Keratinocyte (primary cell): ENCODE results near the gene ARL9.

Experiments
- EZH2 ChIP-seq: IDR thresholded peaks from one replicate; pipeline ENCODE4 v1.6.1; 2012; ENCODE audit warnings: inconsistent platforms, mild to moderate bottlenecking, low read length, moderate library complexity
- TF ChIP-seq, protein P1 (sequence below), 3 experiments: IDR thresholded peaks in 1 of 3; conservative IDR thresholded peaks in 1 of 3; optimal IDR thresholded peaks in 1 of 3; 2 replicates in 2 of 3; 3 replicates in 1 of 3; pipeline versions ENCODE3 to v1.5.1; 2011; ENCODE audit warnings: low read length in 3 of 3, mild to moderate bottlenecking in 3 of 3, moderate library complexity in 2 of 3, control low read depth in 1 of 3, inconsistent platforms in 1 of 3; ENCODE audit not compliant: insufficient read depth in 2 of 3; ENCODE audit errors: extremely low read depth in 1 of 3

DNA sequence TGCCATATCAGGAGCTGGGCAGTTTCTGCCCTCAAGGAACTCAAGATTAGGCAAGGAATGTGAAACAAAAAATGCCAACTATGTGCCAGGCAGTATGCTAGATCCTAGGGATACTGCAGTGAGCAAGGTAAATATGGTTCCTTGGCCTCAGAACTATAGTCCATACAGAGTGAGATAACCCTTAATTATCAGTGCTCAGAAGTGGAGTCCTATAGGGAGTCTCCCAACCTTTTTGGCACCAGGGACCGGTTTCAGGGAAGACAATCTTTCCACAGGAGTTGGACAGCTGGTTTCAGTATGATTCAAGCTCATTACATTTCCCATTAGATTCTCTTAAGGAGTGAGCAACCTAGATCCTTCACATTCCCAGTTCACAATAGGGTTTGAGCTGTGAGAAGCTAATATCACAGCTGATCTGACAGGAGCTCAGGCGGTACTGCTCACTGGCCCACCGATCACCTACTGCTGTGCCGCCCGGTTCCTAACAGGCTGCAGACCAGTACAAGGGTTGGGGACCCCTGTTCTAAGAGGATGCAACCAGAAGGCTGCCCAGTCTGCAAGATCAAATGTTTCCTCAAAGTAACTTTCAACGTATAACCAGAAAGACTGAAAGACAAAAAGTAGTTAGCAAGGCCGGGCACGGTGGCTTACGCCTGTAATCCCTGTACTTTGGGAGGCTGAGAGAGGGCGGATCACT, 39.8 kb upstream of the ARL9 start:
- TF ChIP-seq, protein P1, sequence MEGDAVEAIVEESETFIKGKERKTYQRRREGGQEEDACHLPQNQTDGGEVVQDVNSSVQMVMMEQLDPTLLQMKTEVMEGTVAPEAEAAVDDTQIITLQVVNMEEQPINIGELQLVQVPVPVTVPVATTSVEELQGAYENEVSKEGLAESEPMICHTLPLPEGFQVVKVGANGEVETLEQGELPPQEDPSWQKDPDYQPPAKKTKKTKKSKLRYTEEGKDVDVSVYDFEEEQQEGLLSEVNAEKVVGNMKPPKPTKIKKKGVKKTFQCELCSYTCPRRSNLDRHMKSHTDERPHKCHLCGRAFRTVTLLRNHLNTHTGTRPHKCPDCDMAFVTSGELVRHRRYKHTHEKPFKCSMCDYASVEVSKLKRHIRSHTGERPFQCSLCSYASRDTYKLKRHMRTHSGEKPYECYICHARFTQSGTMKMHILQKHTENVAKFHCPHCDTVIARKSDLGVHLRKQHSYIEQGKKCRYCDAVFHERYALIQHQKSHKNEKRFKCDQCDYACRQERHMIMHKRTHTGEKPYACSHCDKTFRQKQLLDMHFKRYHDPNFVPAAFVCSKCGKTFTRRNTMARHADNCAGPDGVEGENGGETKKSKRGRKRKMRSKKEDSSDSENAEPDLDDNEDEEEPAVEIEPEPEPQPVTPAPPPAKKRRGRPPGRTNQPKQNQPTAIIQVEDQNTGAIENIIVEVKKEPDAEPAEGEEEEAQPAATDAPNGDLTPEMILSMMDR (optimal IDR thresholded peaks at IDR 0.05 in 1 of 3, IDR thresholded peaks at IDR 0.05 in 1 of 3, conservative IDR thresholded peaks at IDR 0.05 in 1 of 3; ENCODE audit: extremely low read depth in 1 of 3, insufficient read depth in 2 of 3, low read length in 3 of 3) = no peak
- TF ChIP-seq EZH2 = no peak
